ENCODE results near the gene DDX10. TPM values are rescaled to one million over a fixed set of nuclear protein-coding genes. Genes with fewer than 3 reads are reported as not detected.
A peak's percentile ranks its signal among the peaks of the same experiment; 100 is the strongest.

DDX10 gene
- total RNA-seq, 1 donor from 2014 or later = 21.1 TPM

DNA sequence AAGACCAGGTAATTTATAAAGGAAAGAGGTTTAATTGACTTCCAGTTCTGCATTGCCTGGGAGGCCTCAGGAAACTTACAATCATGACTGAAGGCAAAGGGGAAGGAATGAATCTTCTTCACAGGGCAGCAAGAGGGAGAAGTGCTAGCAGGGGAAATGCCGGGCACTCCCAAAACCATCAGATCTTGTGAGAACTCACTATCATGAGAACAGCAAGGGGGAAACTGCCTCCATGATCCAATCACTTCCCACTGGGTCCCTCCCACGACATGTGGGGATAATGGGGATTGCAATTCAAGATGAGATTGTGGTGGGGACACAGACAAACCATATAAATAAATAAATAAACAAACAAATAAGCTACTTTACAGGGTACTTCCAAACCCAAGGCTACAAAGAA, 42.5 kb upstream of the DDX10 start:
- DNase-seq (no peak), ATAC-seq (no peak)
- Histone ChIP-seq H3K4me3 (no peak overlapping the region), H3K27me3 (ENCODE audit: low read depth) (no peaks in the 10 kb centered on the region), H3K4me1 (no peaks in the 10 kb centered on the region), H3K36me3 (no peaks in the 10 kb centered on the region), H3K9me3 (no peaks in the 10 kb centered on the region), H3K27ac (no peak overlapping the region)
- TF ChIP-seq CTCF (IDR thresholded peaks at IDR 0.05) = no peak
- intact Hi-C loops (cut with DNase I) = no loop called here

DNA sequence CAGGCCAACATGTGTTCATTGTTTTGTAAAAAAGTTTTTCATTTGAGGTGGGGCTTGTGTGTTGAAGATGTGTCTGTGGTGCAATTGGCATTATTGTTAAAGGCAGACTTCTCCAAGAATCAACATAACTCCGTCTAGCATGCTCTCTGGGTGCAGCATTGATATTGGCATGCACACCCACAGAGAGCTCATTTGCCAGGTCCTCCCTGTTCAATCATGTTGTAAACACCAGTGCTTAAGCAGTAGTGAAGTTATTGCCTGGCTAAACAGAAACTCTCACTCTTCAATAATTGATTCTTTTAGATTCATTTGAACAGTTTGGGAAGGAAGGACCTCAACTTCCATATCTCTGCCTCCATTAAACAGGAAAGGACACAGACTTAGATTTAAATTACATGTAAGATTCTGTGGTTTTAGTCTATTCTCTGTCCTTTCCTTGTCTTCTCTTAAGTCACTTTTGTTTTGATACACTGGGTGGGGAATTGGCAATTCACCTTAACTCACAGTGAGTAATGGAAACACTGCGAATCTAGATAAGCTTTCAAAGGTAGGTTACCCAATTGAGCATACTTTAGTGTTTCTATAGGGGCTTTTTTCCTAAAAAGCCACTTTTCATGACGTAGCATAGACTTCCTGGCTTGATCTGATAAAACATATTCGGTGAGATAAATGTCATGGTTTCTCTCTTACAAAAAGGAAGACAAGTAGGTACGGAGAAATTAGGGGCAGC, 40.5 kb upstream of the DDX10 start:
- TF ChIP-seq CTCF (IDR thresholded peaks at IDR 0.05) = no peak
- Histone ChIP-seq H3K36me3 (no peaks in the 10 kb centered on the region), H3K9me3 (no peaks in the 10 kb centered on the region), H3K4me3 (no peak overlapping the region), H3K4me1 (no peaks in the 10 kb centered on the region), H3K27ac (no peak overlapping the region), H3K27me3 (ENCODE audit: low read depth) (no peaks in the 10 kb centered on the region)
- intact Hi-C loops (cut with DNase I) = no loop called here
- no peak for DNase-seq
- ATAC-seq = no peak

- DNase-seq = no peak
- Histone ChIP-seq H3K36me3 (no peaks in the 10 kb centered on the region), H3K4me3 (no peak overlapping the region), H3K27me3 (ENCODE audit: low read depth) (no peaks in the 10 kb centered on the region), H3K27ac (no peak overlapping the region), H3K4me1 (no peaks in the 10 kb centered on the region), H3K9me3 (no peaks in the 10 kb centered on the region)
- intact Hi-C loops (cut with DNase I) = no loop called here
- no peak for ATAC-seq
- no peak for TF ChIP-seq CTCF (IDR thresholded peaks at IDR 0.05)
Observed at GRCh38 chr11:108628326-108628725, 36.5 kb upstream of the DDX10 start.

DNA sequence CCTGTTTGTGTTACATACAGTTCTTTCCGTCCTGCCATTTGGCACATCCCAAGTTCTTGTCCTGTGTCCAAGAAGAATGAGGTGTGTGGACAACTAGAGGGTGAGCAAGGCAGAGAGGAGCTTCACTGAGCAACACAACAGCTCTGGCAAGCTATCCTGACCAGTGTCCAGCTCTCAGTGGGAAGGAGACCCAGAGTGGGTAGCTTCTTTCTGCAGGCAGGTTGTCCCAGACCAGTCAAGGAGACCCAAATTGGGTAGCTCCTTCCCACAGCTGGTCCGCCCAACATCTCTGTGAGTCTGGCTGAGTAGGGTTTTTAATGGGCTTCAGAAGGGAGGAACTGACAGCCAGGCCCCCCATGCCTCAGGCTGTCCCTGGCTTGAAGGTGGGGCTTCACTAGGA, 36.1 kb upstream of the DDX10 start:
- Histone ChIP-seq H3K4me3 (no peak overlapping the region), H3K27ac (no peak overlapping the region), H3K36me3 (no peaks in the 10 kb centered on the region), H3K4me1 (no peaks in the 10 kb centered on the region), H3K9me3 (no peaks in the 10 kb centered on the region), H3K27me3 (ENCODE audit: low read depth) (no peaks in the 10 kb centered on the region)
- intact Hi-C loops (cut with DNase I) = no loop called here
- TF ChIP-seq CTCF (IDR thresholded peaks at IDR 0.05) = no peak
- ATAC-seq = no peak
- no peak for DNase-seq

GRCh38 chr11:108629274-108629673, 35.6 kb upstream of the DDX10 start:
- no peak overlapping the region for H3K4me3 ChIP-seq
- DNase-seq (no peak), ATAC-seq (peak in 1 of 2 donors; percentile 38)
- TF ChIP-seq CTCF (IDR thresholded peaks at IDR 0.05) = no peak
- H3K4me1 ChIP-seq = no peaks in the 10 kb centered on the region
- no peaks in the 10 kb centered on the region for H3K27me3 ChIP-seq (ENCODE audit: low read depth)
- no peaks in the 10 kb centered on the region for H3K36me3 ChIP-seq
- no peak overlapping the region for H3K27ac ChIP-seq
- intact Hi-C loops (cut with DNase I) = no loop called here
- H3K9me3 ChIP-seq = no peaks in the 10 kb centered on the region

Measured in lower lobe of right lung (tissue), 2 donors.